Hematopoietic multipotent progenitor cell treated with erythropoietin and hydrocortisone succinate and interleukin-3 and kit ligand, for 4 days (in vitro differentiated cells): ENCODE data around the gene ZNF23.

Experiments used
- DNase-seq: peaks from one replicate; pipeline ENCODE4 v3.0.0-alpha.2; 2015

The ZNF23 gene

DNA sequence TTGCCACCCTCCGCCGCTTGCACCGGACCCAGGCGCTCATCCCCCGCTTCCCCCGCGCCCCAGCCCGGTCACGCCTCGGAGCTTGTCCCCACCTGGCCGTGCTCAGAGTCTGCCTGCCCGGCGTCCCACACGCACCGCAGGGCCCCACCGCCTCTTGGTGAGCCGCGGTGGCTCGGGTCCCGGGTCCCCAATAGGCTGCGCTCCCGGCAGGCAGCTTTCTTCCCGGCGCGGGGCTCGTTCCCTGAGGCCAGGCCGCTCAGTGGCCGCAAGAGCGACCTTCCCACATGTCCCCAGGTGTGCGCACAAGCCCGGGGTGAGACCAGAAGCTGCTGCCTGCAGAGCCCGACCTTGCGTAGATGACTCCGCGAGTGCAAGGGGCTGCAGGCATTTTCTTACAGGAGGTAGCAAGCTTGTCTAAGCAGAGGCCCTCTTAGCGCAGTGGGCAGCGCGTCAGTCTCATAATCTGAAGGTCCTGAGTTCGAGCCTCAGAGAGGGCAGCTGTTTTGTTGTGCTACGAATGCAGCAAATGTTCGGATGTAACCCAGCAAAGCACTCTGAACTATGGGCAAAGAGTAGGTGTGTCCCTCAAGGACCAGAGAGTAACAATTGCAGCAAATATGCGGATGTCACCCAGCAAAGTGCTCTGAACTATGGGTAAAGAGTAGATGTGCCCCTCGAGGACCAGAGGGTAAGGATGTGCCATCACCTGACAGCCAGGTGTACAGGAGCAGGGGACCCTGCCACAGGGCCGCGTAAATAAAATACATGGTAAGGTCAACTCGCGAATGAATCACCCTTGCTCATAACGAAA lies 35.8 kb downstream of the ZNF23 start:
- peak; percentile 80 for DNase-seq

DNA sequence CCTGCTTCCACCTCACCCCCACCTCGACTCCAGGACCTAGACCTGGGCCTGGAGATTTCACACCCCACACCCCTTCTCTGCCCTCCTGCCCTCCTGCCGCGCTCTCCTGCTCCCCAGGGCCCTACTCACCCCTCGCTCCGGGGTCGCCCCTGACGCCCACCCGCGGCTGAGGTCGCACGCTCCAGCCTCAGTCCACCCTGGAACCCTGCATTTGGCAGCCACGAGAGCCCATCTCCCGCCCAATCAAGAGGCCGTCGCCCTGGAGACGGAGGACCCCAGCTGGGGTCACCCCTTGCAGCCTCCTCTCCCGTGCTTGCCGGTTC lies 36.3 kb downstream of the ZNF23 start:
- no peak for DNase-seq

DNA sequence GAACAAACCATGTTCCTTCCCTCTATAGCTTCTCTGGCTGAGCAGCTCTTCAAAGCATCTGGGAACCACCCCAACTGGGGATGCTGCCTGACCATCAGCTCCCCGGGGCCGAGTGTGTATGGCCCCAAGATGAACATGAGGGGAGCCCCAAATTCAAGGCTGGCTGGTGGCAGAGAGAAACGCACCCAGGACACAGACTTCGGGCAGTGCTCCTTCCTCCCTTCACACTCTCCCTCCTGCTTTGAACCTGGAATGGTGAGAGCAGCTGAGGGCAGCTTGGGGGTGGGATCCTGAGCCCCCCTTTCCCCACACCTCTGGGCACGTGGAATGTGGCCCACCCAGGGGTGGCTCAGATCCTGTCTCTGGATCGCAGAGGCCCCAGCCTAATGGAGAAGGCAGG lies 37.4 kb downstream of the ZNF23 start:
- no peak for DNase-seq

DNA sequence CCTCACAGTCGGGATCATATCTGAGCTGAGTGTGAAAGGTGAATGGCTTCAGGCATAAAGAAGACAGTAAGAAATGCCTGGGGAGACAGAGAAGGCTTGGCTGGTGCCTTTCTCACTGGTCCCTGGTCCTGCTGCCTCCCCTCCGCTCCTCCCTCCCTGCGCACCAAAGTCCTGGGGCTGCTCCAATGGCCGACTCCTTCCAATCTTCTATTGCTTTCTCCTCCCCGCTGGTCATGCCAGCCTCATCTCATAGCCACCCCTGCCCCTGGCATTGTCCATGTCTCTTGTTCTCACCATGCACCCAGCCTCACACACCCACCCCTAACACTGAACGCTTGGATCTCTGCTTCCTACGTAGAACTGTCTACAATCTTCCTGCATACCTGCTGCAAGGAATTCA lies 38.2 kb downstream of the ZNF23 start:
- no peak for DNase-seq

DNA sequence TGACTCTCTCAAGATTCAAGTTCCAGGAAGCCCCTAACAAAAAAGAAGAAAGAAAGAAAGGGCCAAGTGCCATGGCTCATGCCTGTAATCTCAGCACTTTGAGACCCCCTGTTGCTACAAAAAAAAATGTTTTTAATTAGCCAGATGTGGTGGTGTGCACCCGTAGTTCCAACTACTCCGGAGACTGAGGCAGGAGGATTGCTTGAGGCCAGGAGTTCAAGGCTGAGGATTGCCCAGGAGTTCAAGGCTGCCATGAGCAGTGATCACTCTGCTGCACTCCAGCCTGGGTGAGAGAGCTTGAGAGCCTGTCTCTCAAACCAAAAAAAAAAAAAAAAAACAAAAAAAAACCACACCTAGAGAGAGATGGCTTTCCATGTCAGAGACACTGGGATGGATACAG lies 39.0 kb downstream of the ZNF23 start:
- DNase-seq: no peak

DNA sequence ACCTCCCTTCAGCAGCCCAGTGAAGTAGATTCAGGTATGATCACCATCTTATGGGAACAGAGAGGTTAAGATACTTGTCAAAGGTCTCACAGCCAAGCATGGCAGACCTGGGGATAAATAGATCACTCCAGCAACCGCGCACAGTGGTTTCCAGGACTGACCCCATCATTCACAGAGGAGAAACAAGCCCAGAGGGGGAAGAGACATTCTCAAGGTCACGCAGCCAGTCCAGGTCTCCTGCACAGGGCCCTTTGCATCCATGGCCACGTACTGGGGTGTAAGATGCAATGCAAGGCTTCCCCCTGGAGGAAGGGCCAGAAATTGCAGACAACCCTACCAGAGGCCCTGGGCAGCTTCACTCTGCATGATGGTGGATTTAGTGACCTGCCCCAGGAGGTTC lies 40.1 kb downstream of the ZNF23 start:
- DNase-seq: peak; percentile 72

DNA sequence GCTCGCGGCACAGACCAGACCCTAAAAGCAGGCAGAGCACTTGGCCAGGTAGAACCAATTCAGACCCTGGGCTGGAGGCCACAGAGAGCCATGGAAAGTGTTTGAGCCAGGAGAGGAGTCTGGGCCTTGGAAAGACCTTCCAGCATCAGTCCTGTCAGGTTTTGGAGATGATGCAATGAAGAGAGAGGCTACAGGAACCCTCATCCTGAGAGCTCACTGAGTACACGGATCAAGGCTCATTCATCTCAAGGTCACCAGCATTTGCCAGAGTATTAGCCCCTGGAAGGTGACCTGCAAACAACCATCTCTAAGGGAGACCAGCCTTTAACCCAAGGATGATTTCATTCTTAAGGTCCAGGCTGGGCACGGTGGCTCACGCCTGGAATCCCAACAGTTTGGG lies 48.0 kb downstream of the ZNF23 start:
- no peak for DNase-seq

DNA sequence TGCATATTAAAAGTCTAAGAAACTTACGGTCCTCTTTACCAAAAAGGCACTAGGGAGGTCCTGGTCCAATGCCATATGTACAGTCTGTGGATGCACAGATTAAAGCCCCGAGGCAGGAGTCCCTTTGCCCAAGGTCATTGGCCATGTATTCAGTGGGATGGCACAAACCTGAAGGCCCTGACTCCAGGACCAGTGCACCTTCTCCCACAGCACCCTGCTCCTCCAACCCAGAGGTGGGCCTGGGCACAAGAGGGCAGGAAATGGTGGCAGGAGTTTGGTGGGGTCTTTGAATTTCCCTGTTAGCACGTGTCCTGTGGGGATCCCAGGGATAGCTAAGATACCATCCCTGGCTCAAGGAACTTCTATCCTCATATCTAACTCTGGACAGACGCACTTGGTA lies 48.7 kb downstream of the ZNF23 start:
- no peak for DNase-seq

DNA sequence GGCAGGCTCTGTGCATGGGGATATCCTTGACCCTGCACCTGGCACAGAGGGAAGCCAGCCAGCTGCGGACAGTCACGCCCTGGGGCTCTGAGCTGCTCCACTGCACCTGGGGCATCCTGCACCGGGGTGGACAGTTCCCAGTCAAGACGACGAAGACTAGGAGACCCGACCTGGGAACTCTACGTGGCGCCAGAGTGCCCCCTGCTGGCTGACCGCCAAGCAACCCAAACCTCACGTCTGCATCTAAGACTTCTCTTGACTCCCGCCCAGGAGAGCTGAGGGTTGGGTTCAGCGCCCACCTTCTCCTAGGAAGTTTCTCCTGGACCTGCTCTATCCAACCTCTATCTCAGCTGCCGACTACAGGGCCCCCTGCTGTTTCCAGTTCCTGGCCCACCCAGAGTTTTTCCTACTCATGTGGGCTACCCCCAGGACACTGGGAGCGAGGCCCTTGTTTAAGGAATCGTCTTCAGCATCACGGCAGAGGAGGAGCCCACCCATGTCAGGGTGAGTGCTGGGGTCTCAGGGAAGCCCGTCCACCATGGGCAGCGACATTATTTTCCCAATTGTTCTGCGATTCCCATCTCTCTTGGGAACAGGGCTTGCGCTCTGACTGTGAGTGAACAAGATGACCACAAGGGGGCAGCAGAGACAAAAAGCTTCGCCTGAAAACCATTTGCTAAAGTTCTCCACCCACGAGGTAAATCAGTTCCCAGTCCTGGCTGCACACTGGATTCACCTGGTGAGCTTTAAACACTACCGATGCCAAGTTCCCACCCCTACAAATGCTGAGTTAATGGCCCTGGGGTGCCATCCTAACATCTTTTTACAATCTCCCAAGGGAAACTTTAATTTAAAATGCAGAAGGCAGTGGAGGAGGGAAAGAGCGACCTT lies 49.5 kb downstream of the ZNF23 start:
- peak; percentile 79 for DNase-seq

DNA sequence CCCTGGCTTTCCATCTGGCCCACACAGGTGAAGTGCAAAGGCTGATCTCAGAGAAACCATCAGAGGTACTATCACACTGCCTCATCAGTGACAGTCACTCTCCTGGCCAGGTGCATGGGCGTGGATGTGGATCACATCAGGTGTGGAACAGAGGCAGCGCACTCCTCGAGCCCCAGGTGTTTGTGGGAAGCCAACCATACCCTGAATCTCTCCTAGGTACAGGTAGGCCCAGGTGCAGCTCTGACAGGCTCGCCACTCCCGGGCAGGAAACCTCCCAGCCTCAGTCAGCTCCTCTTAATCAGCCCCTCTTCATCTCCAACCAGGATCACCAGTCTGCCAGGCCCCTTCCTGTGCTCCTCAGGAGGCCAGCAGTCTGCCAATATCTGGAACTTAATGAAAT lies 51.9 kb downstream of the ZNF23 start:
- DNase-seq: no peak

DNA sequence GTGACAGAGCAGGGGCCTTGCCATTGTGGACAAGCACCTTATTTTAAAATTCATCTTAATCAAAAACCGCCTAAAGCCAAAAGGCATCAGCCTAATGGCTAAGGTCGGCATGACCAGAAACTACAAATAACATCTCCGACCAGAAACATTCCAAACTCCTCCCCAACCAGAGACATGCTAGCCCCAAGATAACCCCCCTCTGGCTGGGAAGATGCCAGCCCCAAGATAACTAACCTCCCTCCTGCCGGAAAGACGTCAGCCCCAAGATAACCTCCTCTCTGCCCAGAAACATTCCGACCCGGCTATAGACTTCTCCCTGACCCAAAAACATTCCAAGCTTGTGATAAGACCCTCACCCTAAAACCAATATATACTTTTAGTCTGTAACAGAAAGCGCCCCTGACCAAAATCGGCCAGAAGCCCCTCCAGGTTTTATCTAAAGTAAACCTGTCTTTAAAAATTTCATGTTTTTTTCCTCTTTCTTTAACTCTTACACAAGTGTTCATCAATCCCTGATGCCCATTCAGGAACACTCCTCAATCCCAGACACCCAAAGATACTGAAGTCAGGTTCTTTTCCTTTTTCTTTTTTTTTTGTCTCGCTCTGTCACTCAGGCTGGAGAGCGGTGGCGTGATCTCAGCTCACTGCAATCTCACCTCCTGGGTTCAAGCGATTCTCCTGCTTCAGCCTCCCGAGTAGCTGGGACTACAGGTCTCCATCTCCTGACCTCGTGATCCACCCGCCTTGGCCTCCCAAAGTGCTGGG lies 52.9 kb downstream of the ZNF23 start:
- DNase-seq: no peak

DNA sequence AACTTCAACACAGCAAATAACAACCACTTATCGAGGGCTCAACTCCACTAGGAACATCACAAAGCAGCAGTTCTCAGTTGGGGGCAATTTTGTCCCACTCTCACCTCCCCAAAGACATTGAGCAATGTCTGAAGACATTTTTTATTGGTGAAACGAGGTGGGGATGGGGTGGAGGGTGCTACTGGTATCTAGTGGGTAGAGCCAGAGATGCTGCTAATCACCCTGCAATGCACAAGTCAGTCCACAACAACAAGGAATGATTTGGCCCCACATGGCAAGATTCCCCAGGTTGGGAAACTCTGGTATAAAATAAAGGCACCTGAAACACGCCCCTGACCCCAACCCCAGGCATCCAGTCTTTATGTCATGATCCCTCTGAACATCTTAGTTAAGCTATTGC lies 53.5 kb downstream of the ZNF23 start:
- no peak for DNase-seq

DNA sequence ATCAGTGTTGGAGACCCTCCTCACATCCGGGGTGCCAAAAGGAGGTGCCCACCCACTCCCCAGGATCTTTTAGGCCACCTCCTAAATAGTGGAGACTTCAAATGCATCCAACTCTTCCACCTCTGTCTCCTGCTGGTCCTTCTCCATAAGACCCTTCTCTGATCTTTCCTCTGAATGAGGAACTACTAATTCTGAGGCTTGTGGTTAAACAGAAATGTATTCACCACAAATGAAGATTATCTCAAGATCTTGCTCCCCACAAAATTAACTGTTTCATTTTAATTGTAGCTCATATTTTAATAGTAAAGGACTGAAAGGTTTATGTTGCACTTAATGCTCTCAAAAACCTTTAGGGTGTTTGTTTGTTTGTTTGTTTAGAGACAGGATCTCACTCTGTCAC lies 54.3 kb downstream of the ZNF23 start:
- DNase-seq: peak; percentile 78

DNA sequence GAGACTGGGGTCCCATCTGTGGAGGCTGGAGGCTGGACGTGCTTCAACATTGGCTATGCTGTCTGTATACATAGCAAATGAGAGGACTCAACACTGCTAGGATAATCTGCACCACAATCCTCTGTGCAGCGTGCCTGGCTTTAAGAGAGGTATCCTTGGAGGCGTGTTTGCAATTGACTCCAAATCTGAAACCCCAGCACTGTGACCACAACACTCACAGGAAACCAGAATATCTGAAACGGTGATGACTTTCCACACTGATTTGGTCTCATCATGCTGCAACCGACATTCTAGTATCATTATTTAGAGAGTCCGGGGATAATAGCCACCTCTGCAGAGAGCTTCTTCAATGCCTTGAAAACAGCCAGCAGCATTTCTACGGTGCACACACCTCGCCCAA lies 55.3 kb downstream of the ZNF23 start:
- DNase-seq: peak; percentile 25

DNA sequence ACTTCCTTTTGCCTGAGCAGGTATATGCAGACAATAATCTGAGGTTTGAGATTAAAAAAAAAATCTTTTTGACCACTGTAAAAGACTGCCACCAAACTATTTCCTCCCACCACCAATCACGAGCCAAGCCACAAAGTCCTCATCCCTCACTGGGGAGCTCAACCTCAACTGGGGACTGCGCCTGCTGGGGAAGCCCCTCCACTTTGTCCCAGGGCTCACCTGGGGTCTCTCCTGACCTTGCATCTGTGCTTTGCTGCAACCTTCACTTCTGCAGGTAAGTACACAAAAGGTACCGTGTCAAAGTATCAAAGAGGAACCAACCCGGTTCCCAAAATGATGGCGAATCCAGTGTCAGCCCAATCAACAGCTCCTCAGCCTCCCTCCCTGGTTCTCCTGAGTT lies 55.7 kb downstream of the ZNF23 start:
- DNase-seq: no peak

DNA sequence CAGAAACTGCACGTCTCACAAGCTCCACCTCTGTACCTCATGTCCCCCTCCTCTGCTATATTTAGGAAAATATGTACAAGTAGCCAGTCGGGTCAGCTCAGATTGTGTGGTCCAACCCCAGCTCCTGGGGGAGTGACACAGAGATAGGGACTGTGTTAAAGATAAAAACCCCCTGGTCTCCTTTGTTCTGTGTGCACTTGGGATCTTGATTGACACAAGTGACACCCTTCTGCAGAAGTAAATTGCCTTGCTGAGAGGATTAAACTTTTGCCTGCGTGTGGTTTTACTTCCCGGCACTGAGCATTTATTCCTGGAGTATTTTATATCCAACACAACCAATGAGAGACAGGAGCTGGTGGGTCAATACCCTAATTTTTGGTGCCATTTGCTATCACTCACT lies 57.7 kb downstream of the ZNF23 start:
- no peak for DNase-seq

DNA sequence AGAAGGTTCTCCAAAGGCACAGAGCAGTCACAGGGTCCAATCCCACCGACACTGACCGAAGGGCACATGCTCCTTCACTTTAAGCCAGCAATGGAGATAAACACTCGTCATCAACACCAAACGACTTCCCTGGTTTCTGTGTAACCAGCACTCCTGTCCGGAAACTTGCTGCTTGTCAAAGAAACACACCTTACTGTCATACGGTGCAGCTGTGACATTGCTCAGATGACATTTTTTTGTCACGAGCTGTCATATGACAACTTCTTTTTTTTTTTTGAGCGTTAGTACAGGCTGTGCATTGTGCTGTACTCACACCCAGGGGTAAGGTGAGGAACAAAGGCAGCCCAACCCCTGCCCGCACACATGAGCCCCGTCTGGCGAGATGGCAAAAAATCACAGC lies 59.4 kb downstream of the ZNF23 start:
- no peak for DNase-seq

DNA sequence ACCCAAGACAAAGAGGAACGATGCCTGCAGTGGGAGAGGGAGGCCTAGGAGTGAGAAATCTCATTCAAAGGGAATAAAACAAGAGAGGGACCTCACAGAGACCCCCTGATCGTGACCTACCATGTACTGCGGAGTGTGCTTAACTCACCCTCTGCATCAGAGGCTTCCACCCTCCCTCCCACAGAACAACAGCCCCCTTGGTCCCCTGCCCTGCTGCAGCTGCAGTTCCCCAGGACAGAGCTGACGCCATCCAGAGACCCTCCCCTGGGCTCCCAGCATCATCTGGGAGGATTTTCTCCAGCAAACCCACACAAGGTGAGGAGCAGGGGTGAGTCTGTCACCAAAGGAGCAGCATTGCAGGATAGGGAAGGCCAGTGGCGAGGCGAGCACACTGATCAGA lies 60.0 kb downstream of the ZNF23 start:
- DNase-seq: no peak

DNA sequence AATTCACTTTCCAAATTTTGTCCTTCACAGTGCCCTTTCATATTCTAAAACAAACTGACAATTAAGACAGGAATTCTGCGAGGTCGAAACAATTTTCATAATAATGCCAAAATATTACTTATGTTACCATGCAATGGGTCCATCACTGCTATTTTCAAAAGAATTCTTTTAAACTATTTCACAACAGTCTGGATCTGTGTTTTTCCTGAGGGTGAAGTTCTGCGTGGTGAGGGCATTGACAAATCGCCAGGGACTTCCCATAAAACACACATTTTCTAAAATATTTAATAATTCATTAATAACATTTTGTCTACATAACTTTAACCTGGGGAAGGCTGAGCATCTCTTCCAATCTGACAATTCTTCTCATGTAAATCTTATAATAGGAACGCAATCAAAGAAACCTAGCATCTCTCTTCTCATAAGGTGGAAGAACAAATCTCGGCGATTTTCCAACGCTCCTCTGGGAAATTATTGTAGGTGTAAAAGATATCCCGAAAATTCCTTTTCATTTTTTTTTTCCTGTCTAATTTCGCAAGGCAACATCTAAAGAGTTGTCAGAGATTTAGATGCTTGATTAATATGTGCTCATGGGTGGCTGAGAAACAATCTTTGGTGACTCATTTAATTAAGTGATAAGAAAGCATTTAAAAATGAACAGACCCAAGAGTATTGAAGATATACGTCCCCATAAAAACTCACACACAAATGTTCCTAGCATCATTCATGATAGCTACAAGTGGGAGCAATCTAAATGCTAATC lies 62.1 kb downstream of the ZNF23 start:
- no peak for DNase-seq
